H9 (cell line): Measurements from ENCODE around the gene GLYATL1. TPM values are rescaled to one million over a fixed set of nuclear protein-coding genes. Genes with fewer than 3 reads are reported as not detected.

Experiments used
- DNase-seq: peaks from one replicate; pipeline ENCODE4 v3.0.0-alpha.2; 2017
- H2AFZ ChIP-seq: one replicate; pipeline ENCODE4 v1.6.1; 2013; ENCODE audit warnings: mild to moderate bottlenecking, low read length, control low read depth, moderate library complexity
- H2AK5ac ChIP-seq: 2 replicates; pipeline ENCODE4 v1.6.1; 2013; ENCODE audit warnings: low read length, control low read depth, mixed read lengths; ENCODE audit not compliant: insufficient read length
- H2BK120ac ChIP-seq: one replicate; pipeline ENCODE4 v1.6.1; 2013; ENCODE audit warnings: low read depth, mild to moderate bottlenecking, low read length, control low read depth, inconsistent platforms; ENCODE audit not compliant: poor library complexity, severe bottlenecking
- H2BK12ac ChIP-seq: 2 replicates; pipeline ENCODE4 v1.6.1; 2013; ENCODE audit warnings: low read length, control low read depth, mixed read lengths, low read depth; ENCODE audit not compliant: insufficient read length
- H2BK15ac ChIP-seq: 2 replicates; pipeline ENCODE4 v1.6.1; 2013; ENCODE audit warnings: low read depth, low read length, control low read depth
- H2BK20ac ChIP-seq: one replicate; pipeline ENCODE4 v1.6.1; 2013; ENCODE audit warnings: low read depth, mild to moderate bottlenecking, low read length, control low read depth, inconsistent platforms; ENCODE audit not compliant: poor library complexity, severe bottlenecking
- H2BK5ac ChIP-seq: 2 replicates; pipeline ENCODE4 v1.6.1; 2013; ENCODE audit warnings: low read length, control low read depth, mixed read lengths; ENCODE audit not compliant: insufficient read length
- H3K14ac ChIP-seq: 2 replicates; pipeline ENCODE4 v1.6.1; 2013; ENCODE audit warnings: low read length, control low read depth; ENCODE audit not compliant: insufficient read depth
- H3K18ac ChIP-seq: 2 replicates; pipeline ENCODE4 v1.6.1; 2013; ENCODE audit warnings: low read depth, mild to moderate bottlenecking, mixed read lengths, low read length, control low read depth; ENCODE audit not compliant: insufficient read length
- H3K23ac ChIP-seq: 2 replicates; pipeline ENCODE4 v1.6.1; 2013; ENCODE audit warnings: low read length, control low read depth, mixed read lengths, low read depth; ENCODE audit not compliant: insufficient read length
- H3K23me2 ChIP-seq: 2 replicates; pipeline ENCODE4 v1.6.1; 2013; ENCODE audit warnings: low read depth, mild to moderate bottlenecking, mixed read lengths, low read length, control low read depth; ENCODE audit not compliant: insufficient read length, poor library complexity, severe bottlenecking
- H3K27ac ChIP-seq: 2 replicates; pipeline ENCODE4 v1.5.1; 2013; ENCODE audit warnings: low read length, control low read depth, mixed read lengths, low read depth; ENCODE audit not compliant: insufficient read length
- H3K27me3 ChIP-seq: 2 replicates; pipeline ENCODE4 v1.6.1; 2013; ENCODE audit warnings: low read length, control low read depth, inconsistent platforms; ENCODE audit not compliant: insufficient read depth
- H3K4ac ChIP-seq: 2 replicates; pipeline ENCODE4 v1.6.1; 2013; ENCODE audit warnings: low read depth, mild to moderate bottlenecking, control low read depth, inconsistent platforms, low read length, moderate library complexity
- H3K4me1 ChIP-seq: 2 replicates; pipeline ENCODE4 v1.6.1; 2013; ENCODE audit warnings: low read length, control low read depth, inconsistent platforms; ENCODE audit not compliant: insufficient read depth
- H3K4me2 ChIP-seq: 2 replicates; pipeline ENCODE4 v1.6.1; 2013; ENCODE audit warnings: low read length, control low read depth, mixed read lengths; ENCODE audit not compliant: insufficient read length, insufficient read depth
- H3K56ac ChIP-seq: 2 replicates; pipeline ENCODE4 v1.6.1; 2013; ENCODE audit warnings: low read depth, mild to moderate bottlenecking, mixed read lengths, low read length, control low read depth; ENCODE audit not compliant: insufficient read length
- H3K79me1 ChIP-seq: 2 replicates; pipeline ENCODE4 v1.6.1; 2013; ENCODE audit warnings: low read depth, mild to moderate bottlenecking, moderate library complexity, low read length, control low read depth, inconsistent platforms; ENCODE audit not compliant: insufficient read depth, poor library complexity, severe bottlenecking
- H3K79me2 ChIP-seq: 2 replicates; pipeline ENCODE4 v1.6.1; 2013; ENCODE audit warnings: low read length, control low read depth, inconsistent platforms; ENCODE audit not compliant: insufficient read depth
- H3K9ac ChIP-seq: 2 replicates; pipeline ENCODE4 v1.6.1; 2013; ENCODE audit warnings: low read length, control low read depth, mixed read lengths; ENCODE audit not compliant: insufficient read length; ENCODE audit errors: extremely low read depth
- H3K9me3 ChIP-seq: one replicate; pipeline ENCODE4 v1.6.1; 2013; ENCODE audit warnings: low read depth, low read length, inconsistent platforms; ENCODE audit not compliant: control insufficient read depth
- H3T11ph ChIP-seq: one replicate; pipeline ENCODE4 v1.6.1; 2013; ENCODE audit warnings: mild to moderate bottlenecking, low read length, control low read depth, inconsistent platforms
- H4K20me1 ChIP-seq: one replicate; pipeline ENCODE4 v1.6.1; 2013; ENCODE audit not compliant: control insufficient read depth, insufficient read length, insufficient read depth
- H4K5ac ChIP-seq: 2 replicates; pipeline ENCODE4 v1.6.1; 2013; ENCODE audit warnings: low read depth, mild to moderate bottlenecking, mixed read lengths, low read length, control low read depth; ENCODE audit not compliant: insufficient read length
- H4K8ac ChIP-seq: replicated peaks from 2 replicates; pipeline ENCODE4 v1.6.1; 2013; ENCODE audit warnings: low read length, control low read depth, mixed read lengths, low read depth; ENCODE audit not compliant: insufficient read length
- H4K91ac ChIP-seq: 2 replicates; pipeline ENCODE4 v1.6.1; 2013; ENCODE audit warnings: low read depth, mild to moderate bottlenecking, moderate library complexity, mixed read lengths, low read length, control low read depth; ENCODE audit not compliant: insufficient read length
- H3K27ac Mint-ChIP-seq, 3 experiments: 2 replicates in 2 of 3; 3 replicates in 1 of 3; pipeline ENCODE4 v1.8.0; 2020 to 2021; ENCODE audit warnings: mixed read lengths in 3 of 3, mild to moderate bottlenecking in 1 of 3, moderate library complexity in 1 of 3
- H3K27me3 Mint-ChIP-seq: 2 replicates; pipeline ENCODE4 v1.8.0; 2021; ENCODE audit warnings: low read depth, mild to moderate bottlenecking, moderate library complexity, mixed read lengths
- H3K36me3 Mint-ChIP-seq, 3 experiments: 2 replicates in 2 of 3; 3 replicates in 1 of 3; pipeline ENCODE4 v1.8.0; 2020 to 2021; ENCODE audit warnings: low read depth in 3 of 3, mixed read lengths in 3 of 3; ENCODE audit not compliant: insufficient read depth in 1 of 3
- H3K4me1 Mint-ChIP-seq, 2 experiments: 2 replicates each; pipeline ENCODE4 v1.8.0; 2020; ENCODE audit warnings: mixed read lengths in 2 of 2
- H3K4me3 Mint-ChIP-seq, 2 experiments: 2 replicates in 1 of 2; 3 replicates in 1 of 2; pipeline ENCODE4 v1.8.0; 2020 to 2021; ENCODE audit warnings: mild to moderate bottlenecking in 2 of 2, mixed read lengths in 2 of 2, moderate library complexity in 1 of 2
- H3K9me3 Mint-ChIP-seq, 2 experiments: 2 replicates in 1 of 2; 3 replicates in 1 of 2; pipeline ENCODE4 v1.8.0; 2020; ENCODE audit warnings: mild to moderate bottlenecking in 2 of 2, mixed read lengths in 2 of 2, moderate library complexity in 1 of 2
- CTCF ChIP-seq: fragments of 200-600 bp; sonication (generic); conservative IDR thresholded peaks from 3 replicates; pipeline ENCODE4 v1.8.0; 2021; ENCODE audit warnings: antibody characterized with exemption, mild to moderate bottlenecking
- WGBS: extraction: QIAGEN DNeasy Blood & Tissue Kit; methylation state at CpG from one replicate; pipeline ENCODE4 v1.1.7; 2013; ENCODE audit warnings: missing lambda C conversion rate, low lambda C conversion rate, mixed read lengths; ENCODE audit not compliant: insufficient read length; ENCODE audit errors: extremely low coverage; 5-methylcytosine and 5-hydroxymethylcytosine counted together
- total RNA-seq: library from RNA; stranded (reverse); gene quantifications from 2 replicates; pipeline ENCODE4 v1.2.1, GENCODE V29; 2021

GLYATL1 gene
- total RNA-seq, 1 experiment from 2014 or later, result 2.8 TPM

DNA sequence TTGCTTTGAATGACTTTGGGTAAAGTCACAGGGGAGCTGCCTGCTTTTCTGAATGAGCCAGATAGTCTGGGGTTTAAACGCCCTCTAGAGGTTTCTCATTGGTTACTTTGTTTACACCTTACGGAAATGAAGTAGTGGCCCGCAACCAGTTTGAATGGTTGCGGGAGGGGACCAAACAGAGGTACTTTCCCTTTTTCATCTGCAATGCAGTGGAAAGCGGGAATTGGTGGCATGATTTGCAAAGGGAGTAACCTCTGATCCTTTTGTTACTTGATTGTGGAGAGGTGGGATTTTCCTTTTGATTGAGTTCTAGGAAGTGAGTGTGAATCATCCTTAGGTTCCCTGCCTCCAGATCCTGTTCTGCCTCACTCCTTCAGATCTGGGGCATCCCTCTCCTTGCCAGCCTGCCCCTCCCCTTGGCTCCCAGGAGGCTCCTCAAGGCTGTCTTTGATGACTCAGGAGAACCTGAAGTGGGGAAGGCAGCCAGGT lies 15.9 kb upstream of the GLYATL1 start:
- H4K91ac ChIP-seq, result no peak overlapping the region
- H3K4me3 Mint-ChIP-seq, result peak overlapping the region; percentile 53 to 71
- no peaks in the 10 kb centered on the region for H4K20me1 ChIP-seq
- H2BK20ac ChIP-seq, result no peak overlapping the region
- H2BK15ac ChIP-seq, result no peak overlapping the region
- no peaks in the 10 kb centered on the region for H3K36me3 Mint-ChIP-seq
- H4K5ac ChIP-seq, result no peak overlapping the region
- H2BK12ac ChIP-seq, result no peak overlapping the region
- peaks cover 2% of the 10 kb centered on the region; the same call in 1 of the 2 replicates for H3K27me3 Mint-ChIP-seq
- peaks cover under 1% of the 10 kb centered on the region; the same call in 1 of the 2 replicates for H3K4me1 ChIP-seq
- no peaks in the 10 kb centered on the region for H3K27me3 ChIP-seq
- peaks cover 0 to 2% of the 10 kb centered on the region in 2 experiments; a peak in 1 of 5 replicates for H3K9me3 Mint-ChIP-seq
- H2AK5ac ChIP-seq, result no peak overlapping the region
- no peak overlapping the region for H3K23ac ChIP-seq
- no peaks in the 10 kb centered on the region for H3K79me2 ChIP-seq
- peak; percentile 78 for DNase-seq
- no peak overlapping the region for H3T11ph ChIP-seq
- peak overlapping the region; percentile 62 for H3K4me2 ChIP-seq
- TF ChIP-seq CTCF, result peak; percentile 65
- H2BK5ac ChIP-seq, result no peak overlapping the region
- no peak overlapping the region for H2BK120ac ChIP-seq
- H2AFZ ChIP-seq, result peak overlapping the region; percentile 63
- no peak overlapping the region for H4K8ac ChIP-seq
- H3K9ac ChIP-seq, result no peak overlapping the region
- H3K4me1 Mint-ChIP-seq, result peaks cover 38 to 42% of the 10 kb centered on the region in 2 experiments
- H3K4ac ChIP-seq, result no peak overlapping the region
- peak overlapping the region; percentile 65 for H3K18ac ChIP-seq
- no CpG with 5 or more reads among the region's 5 CpGs for whole genome bisulfite sequencing
- H3K23me2 ChIP-seq, result no peaks in the 10 kb centered on the region
- H3K14ac ChIP-seq, result no peak overlapping the region
- H3K56ac ChIP-seq, result no peak overlapping the region
- no peaks in the 10 kb centered on the region for H3K79me1 ChIP-seq
- no peaks in the 10 kb centered on the region for H3K9me3 ChIP-seq
- peak overlapping the region; percentile 76 to 85 (median 76); a peak in 5 of 7 replicates for H3K27ac Mint-ChIP-seq
- no peak overlapping the region for H3K27ac ChIP-seq
